Gastroesophageal sphincter (tissue), 4 donors: ENCODE data around the gene SLC35E4. TPM values are rescaled to one million over a fixed set of nuclear protein-coding genes. Genes with fewer than 3 reads are reported as not detected.
"Not testable (repeated sequence)": the region's sequence is repeated elsewhere in the genome, so short reads cannot be mapped to it uniquely, and the experiment has no call there.

Experiments used
- ATAC-seq: fragments of 150-250 bp; one replicate; pipeline ENCODE4 v1.9.1; 2016; ENCODE audit warnings: mild to moderate bottlenecking, moderate library complexity
- H3K27ac ChIP-seq, 4 donors: fragments of 200-600 bp; sonication (generic) in 3 of 4; 1 replicate in 3 of 4; 2 replicates in 1 of 4; pipeline ENCODE4 v1.5.1; 2016 to 2019
- H3K27me3 ChIP-seq: fragments of 200-600 bp; sonication (generic); one replicate; pipeline ENCODE4 v1.5.1; 2019
- H3K36me3 ChIP-seq, 2 donors: fragments of 200-600 bp; sonication (generic); one replicate each; pipeline ENCODE4 v1.5.1; 2019; ENCODE audit warnings: control low read depth in 1 of 2
- H3K4me1 ChIP-seq, 3 donors: fragments of 200-600 bp; sonication (generic); 1 replicate in 2 of 3; 2 replicates in 1 of 3; pipeline ENCODE4 v1.5.1; 2016 to 2019; ENCODE audit warnings: control low read depth in 2 of 3
- H3K4me3 ChIP-seq, 2 donors: fragments of 200-600 bp; sonication (generic); one replicate each; pipeline ENCODE4 v1.5.1; 2019; ENCODE audit warnings: mild to moderate bottlenecking in 1 of 2, moderate library complexity in 1 of 2
- H3K9me3 ChIP-seq, 3 donors: fragments of 200-600 bp; sonication (generic); one replicate each; pipeline ENCODE4 v1.5.1; 2017 to 2019; ENCODE audit warnings: control low read depth in 2 of 3
- EP300 ChIP-seq: sonication (generic); formaldehyde crosslinking; IDR thresholded peaks from one replicate; pipeline ENCODE4 v1.6.1; 2017; ENCODE audit warnings: antibody characterized with exemption, mild to moderate bottlenecking
- POLR2A ChIP-seq, 2 donors: fragments of 450-650 bp; IDR thresholded peaks; one replicate each; pipeline ENCODE4 v1.6.1; 2017; ENCODE audit warnings: antibody characterized with exemption in 2 of 2, mild to moderate bottlenecking in 2 of 2, moderate library complexity in 1 of 2
- POLR2AphosphoS5 ChIP-seq: sonication (generic); formaldehyde crosslinking; IDR thresholded peaks from one replicate; pipeline ENCODE4 v1.6.1; 2017; ENCODE audit warnings: antibody characterized with exemption
- WGBS, 2 donors: methylation state at CpG; one replicate each; pipeline ENCODE4 v1.1.5; 2018; ENCODE audit warnings: low coverage in 1 of 2; 5-methylcytosine and 5-hydroxymethylcytosine counted together
- total RNA-seq, 4 donors: library from RNA; depleted of rRNA; stranded (reverse); fragments of >200 nt; gene quantifications; one replicate each; pipeline ENCODE4 v1.1.0, GENCODE V29; 2016
- TF ChIP-seq, protein P1 (sequence below), 4 experiments: fragments of 200-600 bp in 2 of 4; fragments of 450-650 bp in 2 of 4; sonication (generic) in 1 of 4; IDR thresholded peaks; one replicate each; pipeline ENCODE4 v1.5.1; 2017 to 2019; ENCODE audit warnings: antibody characterized with exemption in 4 of 4, mild to moderate bottlenecking in 2 of 4, moderate library complexity in 2 of 4

SLC35E4 gene
- total RNA-seq, 4 donors from 2014 or later, result 6.5 to 13.5 (median 10.9) TPM

DNA sequence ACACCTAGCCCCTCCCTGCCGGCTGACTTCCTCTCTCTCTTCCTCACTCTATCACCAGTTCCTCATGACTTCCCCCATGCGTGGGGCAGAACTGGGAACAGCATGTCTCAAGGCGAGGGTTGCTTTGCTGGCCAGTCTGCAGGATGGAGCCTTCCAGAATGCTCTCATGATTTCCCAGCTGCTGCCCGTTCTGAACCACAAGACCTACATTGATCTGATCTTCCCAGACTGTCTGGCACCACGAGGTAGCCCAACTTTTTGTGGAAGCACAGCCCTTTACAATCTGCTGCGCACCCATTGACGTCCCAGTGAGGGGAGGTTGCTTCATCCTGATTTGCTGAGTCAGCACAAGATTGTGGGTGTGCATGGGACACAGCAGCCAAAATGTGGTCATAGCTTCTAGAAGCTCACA, 20.0 kb upstream of the SLC35E4 start:
- Histone ChIP-seq H3K9me3 (no peaks in the 10 kb centered on the region), H3K27me3 (no peaks in the 10 kb centered on the region), H3K4me3 (no peak overlapping the region), H3K4me1 (no peaks in the 10 kb centered on the region), H3K36me3 (peaks cover 0 to 98% of the 10 kb centered on the region in 2 donors), H3K27ac (no peak overlapping the region)
- ATAC-seq, result peak; percentile 39
- 100% methylated on average over 1 of the region's 7 CpGs; no CpG with 5 or more reads in 1 of the 2 donors for WGBS, 2 donors
- TF ChIP-seq POLR2AphosphoS5, result no peak
- TF ChIP-seq, protein P1, sequence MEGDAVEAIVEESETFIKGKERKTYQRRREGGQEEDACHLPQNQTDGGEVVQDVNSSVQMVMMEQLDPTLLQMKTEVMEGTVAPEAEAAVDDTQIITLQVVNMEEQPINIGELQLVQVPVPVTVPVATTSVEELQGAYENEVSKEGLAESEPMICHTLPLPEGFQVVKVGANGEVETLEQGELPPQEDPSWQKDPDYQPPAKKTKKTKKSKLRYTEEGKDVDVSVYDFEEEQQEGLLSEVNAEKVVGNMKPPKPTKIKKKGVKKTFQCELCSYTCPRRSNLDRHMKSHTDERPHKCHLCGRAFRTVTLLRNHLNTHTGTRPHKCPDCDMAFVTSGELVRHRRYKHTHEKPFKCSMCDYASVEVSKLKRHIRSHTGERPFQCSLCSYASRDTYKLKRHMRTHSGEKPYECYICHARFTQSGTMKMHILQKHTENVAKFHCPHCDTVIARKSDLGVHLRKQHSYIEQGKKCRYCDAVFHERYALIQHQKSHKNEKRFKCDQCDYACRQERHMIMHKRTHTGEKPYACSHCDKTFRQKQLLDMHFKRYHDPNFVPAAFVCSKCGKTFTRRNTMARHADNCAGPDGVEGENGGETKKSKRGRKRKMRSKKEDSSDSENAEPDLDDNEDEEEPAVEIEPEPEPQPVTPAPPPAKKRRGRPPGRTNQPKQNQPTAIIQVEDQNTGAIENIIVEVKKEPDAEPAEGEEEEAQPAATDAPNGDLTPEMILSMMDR (IDR thresholded peaks at IDR 0.05), result no peak
- no peak for TF ChIP-seq POLR2A (IDR thresholded peaks at IDR 0.05)
- TF ChIP-seq EP300, result no peak

DNA sequence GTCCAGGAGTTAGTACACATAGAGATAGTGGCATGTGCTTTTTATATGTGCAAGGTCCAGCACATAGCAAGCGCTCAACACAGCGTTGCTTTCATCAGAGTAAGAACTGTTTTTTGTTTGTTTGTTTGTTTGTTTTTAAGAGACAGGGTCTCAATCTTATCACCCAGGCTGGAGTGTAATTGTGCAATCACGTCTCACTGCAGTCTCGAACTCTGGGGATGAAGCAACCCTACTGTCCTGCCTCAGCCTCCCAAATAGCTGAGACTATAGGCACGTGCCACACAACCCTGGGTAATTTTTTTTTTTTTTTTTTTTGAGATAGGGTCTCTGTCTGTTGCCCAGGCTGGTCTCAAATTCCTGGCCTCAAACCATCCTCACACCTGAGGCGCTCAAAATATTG, 17.8 kb upstream of the SLC35E4 start:
- Histone ChIP-seq H3K4me3 (no peak overlapping the region), H3K36me3 (peaks cover 0 to 99% of the 10 kb centered on the region in 2 donors), H3K9me3 (no peaks in the 10 kb centered on the region), H3K4me1 (no peaks in the 10 kb centered on the region), H3K27me3 (no peaks in the 10 kb centered on the region), H3K27ac (no peak overlapping the region)
- no peak for TF ChIP-seq POLR2A (IDR thresholded peaks at IDR 0.05)
- no peak for TF ChIP-seq POLR2AphosphoS5
- TF ChIP-seq, protein P1 (IDR thresholded peaks at IDR 0.05), result no peak
- TF ChIP-seq EP300, result no peak
- 87 to 94% methylated on average over 6 of the region's 6 CpGs for WGBS, 2 donors
- ATAC-seq, result no peak

DNA sequence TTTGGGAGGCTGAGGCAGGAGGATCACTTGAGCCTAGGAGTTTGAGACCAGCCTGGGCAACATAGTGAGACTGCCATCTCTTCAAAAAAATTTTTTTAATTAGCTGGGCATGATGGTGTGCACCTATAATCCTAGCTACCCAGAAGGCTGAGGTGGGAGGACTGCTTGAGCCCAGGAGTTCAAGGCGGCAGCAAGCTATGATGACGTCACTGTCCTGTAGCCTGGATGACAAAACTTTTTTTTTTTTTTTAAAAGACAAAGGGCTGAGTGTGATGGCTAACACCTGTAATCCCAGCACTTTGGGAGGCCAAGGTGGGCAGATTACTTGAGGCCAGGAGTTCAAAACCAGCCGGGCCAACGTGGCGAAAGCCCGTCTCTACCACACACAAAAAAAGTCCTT, 15.7 kb upstream of the SLC35E4 start:
- WGBS, 2 donors, result 60 to 99% methylated on average over 1 to 5 of the region's 6 CpGs
- H3K9me3 ChIP-seq, ATAC-seq, H3K4me3 ChIP-seq, H3K27me3 ChIP-seq, H3K4me1 ChIP-seq, H3K27ac ChIP-seq: not testable (repeated sequence)
- peaks cover 0 to 84% of the 10 kb centered on the region in 2 donors for H3K36me3 ChIP-seq

DNA sequence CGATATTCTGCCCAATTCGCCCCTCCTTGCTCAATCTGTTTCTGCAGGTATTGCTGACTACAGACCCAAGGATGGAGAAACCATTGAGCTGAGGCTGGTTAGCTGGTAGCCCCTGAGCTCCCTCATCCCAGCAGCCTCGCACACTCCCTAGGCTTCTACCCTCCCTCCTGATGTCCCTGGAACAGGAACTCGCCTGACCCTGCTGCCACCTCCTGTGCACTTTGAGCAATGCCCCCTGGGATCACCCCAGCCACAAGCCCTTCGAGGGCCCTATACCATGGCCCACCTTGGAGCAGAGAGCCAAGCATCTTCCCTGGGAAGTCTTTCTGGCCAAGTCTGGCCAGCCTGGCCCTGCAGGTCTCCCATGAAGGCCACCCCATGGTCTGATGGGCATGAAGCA, 9.2 kb upstream of the SLC35E4 start:
- no peak for TF ChIP-seq POLR2A (IDR thresholded peaks at IDR 0.05)
- TF ChIP-seq EP300, result no peak
- TF ChIP-seq POLR2AphosphoS5, result no peak
- TF ChIP-seq, protein P1 (IDR thresholded peaks at IDR 0.05), result no peak
- no peak overlapping the region for H3K27ac ChIP-seq
- no peaks in the 10 kb centered on the region for H3K9me3 ChIP-seq
- no peak overlapping the region for H3K4me3 ChIP-seq
- peaks cover 0 to 37% of the 10 kb centered on the region in 2 donors for H3K36me3 ChIP-seq
- H3K27me3 ChIP-seq, result no peaks in the 10 kb centered on the region
- ATAC-seq, result no peak
- 98% methylated on average over 5 of the region's 5 CpGs; no CpG with 5 or more reads in 1 of the 2 donors for WGBS, 2 donors
- no peaks in the 10 kb centered on the region for H3K4me1 ChIP-seq

DNA sequence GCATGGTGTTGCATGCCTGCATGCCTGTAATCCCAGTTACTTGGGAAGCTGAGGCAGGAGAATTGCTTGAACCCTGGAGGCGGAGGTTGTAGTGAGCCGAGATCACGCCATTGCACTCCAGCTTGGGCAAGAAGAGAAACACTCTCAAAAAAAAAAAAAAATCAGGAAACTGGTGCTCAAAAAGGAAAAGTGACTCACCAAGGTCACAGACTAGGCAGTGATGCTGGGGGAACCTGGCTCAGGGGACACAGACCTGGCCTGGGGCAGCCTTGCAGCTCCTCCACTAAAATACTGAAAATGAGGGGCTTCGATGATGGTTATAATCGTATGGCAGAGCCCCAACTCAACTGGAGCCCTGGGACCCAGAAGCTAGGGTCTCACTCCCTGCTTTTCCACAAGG, 8.1 kb upstream of the SLC35E4 start:
- Histone ChIP-seq H3K36me3 (peaks cover 0 to 26% of the 10 kb centered on the region in 2 donors), H3K4me1 (no peaks in the 10 kb centered on the region), H3K27ac (no peak overlapping the region), H3K27me3 (no peaks in the 10 kb centered on the region), H3K4me3 (no peak overlapping the region), H3K9me3 (no peaks in the 10 kb centered on the region)
- no peak for TF ChIP-seq POLR2A (IDR thresholded peaks at IDR 0.05)
- TF ChIP-seq, protein P1 (IDR thresholded peaks at IDR 0.05), result no peak
- no peak for TF ChIP-seq EP300
- TF ChIP-seq POLR2AphosphoS5, result no peak
- 80 to 83% methylated on average over 1 to 3 of the region's 5 CpGs for WGBS, 2 donors
- no peak for ATAC-seq
